Stimulated activated CD4-positive, alpha-beta T cell treated with anti-CD3 and anti-CD28 coated beads, TNF-alpha, amount 100 ng/mL, for 48 hours (primary cell): ENCODE measurements around the gene THUMPD1.
"Not testable (repeated sequence)": the region's sequence is repeated elsewhere in the genome, so short reads cannot be mapped to it uniquely, and the experiment has no call there.

Experiments used
- DNase-seq, 3 donors: peaks; one replicate each; pipeline ENCODE4 v3.0.0-alpha.2; 2020; ENCODE audit warnings: low read depth in 3 of 3

The THUMPD1 gene

DNA sequence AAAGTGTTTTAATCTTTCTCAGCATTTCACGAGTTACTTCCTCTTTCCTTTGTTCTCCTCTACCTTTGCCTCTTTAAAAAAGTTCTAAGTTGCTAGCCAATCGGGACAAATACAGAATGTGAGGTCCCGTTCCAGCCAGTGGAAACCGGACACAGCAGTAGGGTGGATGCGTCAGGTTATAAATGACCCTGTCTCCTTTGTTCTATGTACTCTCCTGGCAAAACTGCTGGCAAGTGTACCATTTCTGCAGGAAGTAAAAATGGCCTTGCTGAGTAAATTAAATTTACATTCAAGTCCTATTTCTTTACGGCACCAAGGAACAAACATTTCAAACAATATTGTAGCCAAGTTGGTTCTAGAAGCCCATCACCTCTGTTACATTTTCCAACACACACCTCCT is 47.5 kb downstream of the THUMPD1 start:
- DNase-seq, result not testable (repeated sequence)

DNA sequence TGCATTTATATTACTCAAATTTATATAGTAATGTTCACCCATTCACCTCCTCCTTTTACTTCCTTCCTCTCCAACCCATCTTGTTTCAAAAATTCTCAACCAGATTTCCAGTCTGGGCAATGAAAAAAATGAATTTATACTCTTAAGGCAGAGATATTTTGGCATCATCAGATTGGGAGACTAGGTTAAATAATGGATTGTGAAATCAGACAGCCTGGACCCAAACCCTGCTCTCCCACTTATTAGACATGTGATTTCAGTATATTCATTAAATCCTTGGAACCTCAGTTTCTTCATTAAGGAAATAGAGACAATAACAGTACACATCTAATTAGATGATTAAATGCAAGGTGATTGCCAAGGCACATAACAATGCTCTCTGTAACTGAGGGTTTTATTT is 52.0 kb downstream of the THUMPD1 start:
- DNase-seq, result no peak

DNA sequence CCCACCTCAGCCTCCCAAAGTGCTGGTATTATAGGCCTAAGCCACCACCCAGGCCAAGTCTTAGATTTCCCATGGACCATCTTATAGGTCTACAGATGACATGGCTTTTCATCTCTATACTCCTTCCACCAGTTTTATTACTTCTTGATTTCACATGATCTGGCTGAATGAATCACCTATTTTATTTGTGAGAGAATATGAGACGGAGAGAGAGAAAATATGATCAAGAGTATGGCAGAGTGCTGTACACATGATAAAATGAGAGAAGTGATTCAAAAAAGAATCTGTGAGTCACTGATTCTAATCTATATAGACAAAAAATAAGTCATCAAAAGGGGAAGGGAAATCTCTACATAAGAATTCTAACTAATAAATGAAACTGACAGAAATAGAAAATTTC is 57.8 kb downstream of the THUMPD1 start:
- DNase-seq, result no peak
